Sigmoid colon (tissue), 4 donors: Measurements from ENCODE around the gene FAM168A.

Experiments
- CTCF ChIP-seq, 4 experiments: fragments of 450-650 bp in 3 of 4; fragments of 200-600 bp in 1 of 4; IDR thresholded peaks; one replicate each; pipeline ENCODE4 v1.5.1; 2016 to 2019; ENCODE audit warnings: antibody characterized with exemption in 4 of 4, mild to moderate bottlenecking in 3 of 4, moderate library complexity in 2 of 4
- EP300 ChIP-seq, 4 donors: sonication (generic); formaldehyde crosslinking; IDR thresholded peaks; one replicate each; pipeline ENCODE4 v1.6.1; 2017; ENCODE audit warnings: antibody characterized with exemption in 4 of 4
- POLR2A ChIP-seq, 2 donors: fragments of 450-650 bp; IDR thresholded peaks; one replicate each; pipeline ENCODE4 v1.6.1; 2016; ENCODE audit warnings: antibody characterized with exemption in 2 of 2, mild to moderate bottlenecking in 2 of 2, moderate library complexity in 2 of 2
- POLR2AphosphoS5 ChIP-seq, 4 donors: sonication (generic); formaldehyde crosslinking; IDR thresholded peaks; one replicate each; pipeline ENCODE4 v1.6.1; 2017; ENCODE audit warnings: antibody characterized with exemption in 4 of 4

GRCh38 chr11:73513707-73514106 lies 84.2 kb downstream of the FAM168A start:
- TF ChIP-seq CTCF (IDR thresholded peaks at IDR 0.05) (no peak), POLR2A (IDR thresholded peaks at IDR 0.05) (no peak), POLR2AphosphoS5 (IDR thresholded peaks at IDR 0.05) (no peak), EP300 (IDR thresholded peaks at IDR 0.05) (no peak)
